Suprapubic skin (tissue), 4 donors: ENCODE measurements around the gene CBFA2T2.

Source experiments
- CTCF ChIP-seq, 2 donors: fragments of 200-600 bp in 1 of 2; fragments of 450-650 bp in 1 of 2; sonication (generic) in 1 of 2; IDR thresholded peaks; one replicate each; pipeline ENCODE4 v1.5.1; 2016 to 2019; ENCODE audit warnings: antibody characterized with exemption in 2 of 2, mild to moderate bottlenecking in 1 of 2, moderate library complexity in 1 of 2
- EP300 ChIP-seq: sonication (generic); formaldehyde crosslinking; IDR thresholded peaks from one replicate; pipeline ENCODE4 v1.6.1; 2017; ENCODE audit warnings: antibody characterized with exemption
- POLR2A ChIP-seq, 2 donors: fragments of 450-650 bp; IDR thresholded peaks; one replicate each; pipeline ENCODE4 v1.6.1; 2017; ENCODE audit warnings: antibody characterized with exemption in 2 of 2, mild to moderate bottlenecking in 2 of 2, moderate library complexity in 2 of 2
- POLR2AphosphoS5 ChIP-seq, 3 donors: sonication (generic); formaldehyde crosslinking; IDR thresholded peaks; one replicate each; pipeline ENCODE4 v1.6.1; 2017; ENCODE audit warnings: antibody characterized with exemption in 3 of 3

GRCh38 chr20:33556246-33556645, 66.3 kb downstream of the CBFA2T2 start:
- TF ChIP-seq CTCF (IDR thresholded peaks at IDR 0.05) (no peak), POLR2A (IDR thresholded peaks at IDR 0.05) (no peak), EP300 (no peak), POLR2AphosphoS5 (IDR thresholded peaks at IDR 0.05) (no peak)
